CD14-positive monocyte (primary cell): ENCODE measurements around the gene BRSK2. TPM values are rescaled to one million over a fixed set of nuclear protein-coding genes. Genes with fewer than 3 reads are reported as not detected.

ENCODE experiments used
- DNase-seq, 3 donors: peaks; one replicate each; pipeline ENCODE4 v3.0.0-alpha.2; 2011 to 2022
- H2AFZ ChIP-seq: 2 replicates; pipeline ENCODE4 v1.6.0; 2012; ENCODE audit warnings: mild to moderate bottlenecking, low read depth, low read length, inconsistent platforms; ENCODE audit not compliant: insufficient read depth, poor library complexity, severe bottlenecking
- H3K27ac ChIP-seq, 2 donors: 1 replicate in 1 of 2; 2 replicates in 1 of 2; pipeline ENCODE4 v1.5.1; 2012 to 2013; ENCODE audit warnings: low read length in 2 of 2, control low read depth in 1 of 2, inconsistent platforms in 1 of 2, low read depth in 1 of 2, mild to moderate bottlenecking in 1 of 2
- H3K27me3 ChIP-seq, 2 donors: one replicate each; pipeline versions ENCODE4 v1.6.0 to v1.6.1; 2011 to 2013; ENCODE audit warnings: low read length in 2 of 2; ENCODE audit not compliant: control insufficient read depth in 2 of 2, insufficient read depth in 2 of 2
- H3K36me3 ChIP-seq, 2 donors: replicated peaks in 1 of 2; 1 replicate in 1 of 2; 2 replicates in 1 of 2; pipeline versions ENCODE4 v1.5.1 to v1.6.1; 2012 to 2013; ENCODE audit warnings: low read length in 2 of 2, control low read depth in 1 of 2, inconsistent platforms in 1 of 2, mild to moderate bottlenecking in 1 of 2; ENCODE audit not compliant: insufficient read depth in 2 of 2, control insufficient read depth in 1 of 2
- H3K4me1 ChIP-seq, 2 donors: 1 replicate in 1 of 2; 2 replicates in 1 of 2; pipeline versions ENCODE4 v1.5.1 to v1.6.1; 2012 to 2013; ENCODE audit warnings: low read length in 2 of 2, control low read depth in 1 of 2, inconsistent platforms in 1 of 2, mild to moderate bottlenecking in 1 of 2, moderate library complexity in 1 of 2; ENCODE audit not compliant: insufficient read depth in 2 of 2, control insufficient read depth in 1 of 2
- H3K4me2 ChIP-seq: replicated peaks from 2 replicates; pipeline ENCODE3; 2012; ENCODE audit warnings: low read length, moderate library complexity, mild to moderate bottlenecking; ENCODE audit not compliant: poor library complexity, severe bottlenecking; ENCODE audit errors: extremely low read depth
- H3K4me3 ChIP-seq, 3 experiments: fragments of 200-600 bp in 1 of 3; sonication (generic) in 1 of 3; replicated peaks in 1 of 3; 1 replicate in 2 of 3; 2 replicates in 1 of 3; pipeline ENCODE4 v1.5.1; 2011 to 2013; ENCODE audit warnings: low read length in 3 of 3, mild to moderate bottlenecking in 3 of 3, control low read depth in 2 of 3, low read depth in 2 of 3, inconsistent platforms in 1 of 3, moderate library complexity in 1 of 3
- H3K79me2 ChIP-seq: 2 replicates; pipeline ENCODE4 v1.6.0; 2012; ENCODE audit warnings: mild to moderate bottlenecking, control low read depth, inconsistent platforms, low read length, moderate library complexity; ENCODE audit not compliant: insufficient read depth
- H3K9ac ChIP-seq: 2 replicates; pipeline ENCODE4 v1.6.0; 2017; ENCODE audit warnings: low read length, mild to moderate bottlenecking; ENCODE audit not compliant: insufficient read depth, poor library complexity, severe bottlenecking
- H3K9me3 ChIP-seq, 2 donors: replicated peaks in 1 of 2; 1 replicate in 1 of 2; 2 replicates in 1 of 2; pipeline versions ENCODE4 v1.5.1 to v1.6.1; 2012 to 2013; ENCODE audit warnings: low read length in 2 of 2, control low read depth in 1 of 2; ENCODE audit not compliant: control insufficient read depth in 1 of 2, insufficient read depth in 1 of 2
- H4K20me1 ChIP-seq: 2 replicates; pipeline ENCODE4 v1.6.0; 2012; ENCODE audit warnings: mild to moderate bottlenecking, low read length, control low read depth, moderate library complexity; ENCODE audit not compliant: insufficient read depth
- H3K27ac Mint-ChIP-seq, 7 donors: one replicate each; pipeline ENCODE4 v1.8.0; 2020; ENCODE audit warnings: mild to moderate bottlenecking in 7 of 7, mixed read lengths in 7 of 7, moderate library complexity in 6 of 7, inconsistent platforms in 2 of 7
- H3K27me3 Mint-ChIP-seq, 3 donors: one replicate each; pipeline ENCODE4 v1.8.0; 2021 to 2022; ENCODE audit warnings: low read depth in 3 of 3, mild to moderate bottlenecking in 3 of 3, mixed read lengths in 3 of 3, moderate library complexity in 3 of 3, inconsistent platforms in 1 of 3
- H3K36me3 Mint-ChIP-seq, 2 donors: one replicate each; pipeline ENCODE4 v1.8.0; 2020; ENCODE audit warnings: mixed read lengths in 2 of 2, inconsistent platforms in 1 of 2, mild to moderate bottlenecking in 1 of 2
- H3K4me1 Mint-ChIP-seq: one replicate; pipeline ENCODE4 v1.8.0; 2020; ENCODE audit warnings: mild to moderate bottlenecking, mixed read lengths
- H3K4me3 Mint-ChIP-seq, 2 donors: one replicate each; pipeline ENCODE4 v1.8.0; 2020; ENCODE audit warnings: mild to moderate bottlenecking in 2 of 2, mixed read lengths in 2 of 2, moderate library complexity in 1 of 2
- H3K9me3 Mint-ChIP-seq, 7 donors: one replicate each; pipeline ENCODE4 v1.8.0; 2020 to 2022; ENCODE audit warnings: mixed read lengths in 7 of 7, mild to moderate bottlenecking in 6 of 7, moderate library complexity in 6 of 7, inconsistent platforms in 2 of 7
- CTCF ChIP-seq: fragments of 200-600 bp; IDR thresholded peaks from one replicate; pipeline ENCODE4 v1.8.0; 2022; ENCODE audit warnings: antibody characterized with exemption, mild to moderate bottlenecking
- WGBS: methylation state at CpG from one replicate; pipeline ENCODE4 v1.1.5; 2013; ENCODE audit warnings: missing lambda C conversion rate; ENCODE audit not compliant: insufficient coverage; 5-methylcytosine and 5-hydroxymethylcytosine counted together
- intact Hi-C, 2 donors: fragments of 100-400 bp; cut with micrococcal nuclease; formaldehyde crosslinking; loops; one replicate each; pipeline versions ENCODE4 v1.15.0 to v1.15.1; 2023
- polyA plus RNA-seq, 3 donors: library from polyadenylated mRNA; depleted of rRNA in 1 of 3; unstranded in 2 of 3; stranded (reverse) in 1 of 3; fragments of 300-500 nt in 2 of 3; fragments of >200 nt in 1 of 3; fragmentation: Illumina TruSeq in 2 of 3; gene quantifications; 1 replicate in 2 of 3; 2 replicates in 1 of 3; pipeline ENCODE4 v1.2.3, GENCODE V29; 2012 to 2021

BRSK2 gene
- polyA plus RNA-seq, 3 donors = 0.13 TPM; not detected in 2

- Histone ChIP-seq H3K79me2 (no peaks in the 10 kb centered on the region), H3K27me3 (no peaks in the 10 kb centered on the region), H4K20me1 (no peaks in the 10 kb centered on the region), H3K4me1 (no peaks in the 10 kb centered on the region), H3K9ac (no peak overlapping the region), H3K4me2 (no peak overlapping the region), H3K4me3 (no peak overlapping the region), H2AFZ (no peak overlapping the region), H3K9me3 (no peaks in the 10 kb centered on the region), H3K27ac (no peak overlapping the region), H3K36me3 (no peaks in the 10 kb centered on the region)
- peaks cover 0 to 2% (median 0%) of the 10 kb centered on the region in 7 donors for H3K9me3 Mint-ChIP-seq
- peaks cover 3 to 6% (median 4%) of the 10 kb centered on the region in 3 donors for H3K27me3 Mint-ChIP-seq
- no peak for DNase-seq
- no peaks in the 10 kb centered on the region for H3K4me1 Mint-ChIP-seq
- intact Hi-C loops = no loop called here
- WGBS = 95% methylated on average over 13 of the region's 13 CpGs
- H3K4me3 Mint-ChIP-seq = no peak overlapping the region
- no peak overlapping the region for H3K27ac Mint-ChIP-seq
- no peaks in the 10 kb centered on the region for H3K36me3 Mint-ChIP-seq
- no peak for TF ChIP-seq CTCF
Observed at GRCh38 chr11:1457326-1457680, 67.6 kb downstream of the BRSK2 start.

GRCh38 chr11:1457856-1458255 is 68.1 kb downstream of the BRSK2 start:
- Mint-ChIP-seq H3K36me3 (no peaks in the 10 kb centered on the region), H3K4me3 (no peak overlapping the region), H3K27ac (no peak overlapping the region), H3K9me3 (peaks cover 0 to 2% (median 0%) of the 10 kb centered on the region in 7 donors), H3K27me3 (peaks cover 3 to 4% (median 4%) of the 10 kb centered on the region in 3 donors), H3K4me1 (no peaks in the 10 kb centered on the region)
- DNase-seq = no peak
- WGBS = 98% methylated on average over 18 of the region's 18 CpGs
- Histone ChIP-seq H2AFZ (no peak overlapping the region), H3K9me3 (no peaks in the 10 kb centered on the region), H3K79me2 (no peaks in the 10 kb centered on the region), H3K4me3 (no peak overlapping the region), H3K27me3 (no peaks in the 10 kb centered on the region), H3K27ac (no peak overlapping the region), H4K20me1 (no peaks in the 10 kb centered on the region), H3K4me1 (no peaks in the 10 kb centered on the region), H3K36me3 (no peaks in the 10 kb centered on the region), H3K9ac (no peak overlapping the region), H3K4me2 (no peak overlapping the region)
- intact Hi-C loops = no loop called here
- TF ChIP-seq CTCF = peak; percentile 4
